Activated CD4-positive, alpha-beta memory T cell treated with anti-CD3 and anti-CD28 coated beads, Interleukin-2, amount 10 ng/mL, durations not matched to agents 7 days and 5 days (primary cell): Measurements from ENCODE around the gene GNAT1. TPM values are rescaled to one million over a fixed set of nuclear protein-coding genes. Genes with fewer than 3 reads are reported as not detected.

Experiments used
- CTCF ChIA-PET: fragments of 350-600 bp; sonication (Branson Sonifier 250); formaldehyde crosslinking; loops from one replicate; lab custom pipeline; 2021; ENCODE audit warnings: antibody characterized with exemption, inconsistent platforms; lab: Charles Lee
- POLR2A ChIA-PET: fragments of 350-600 bp; sonication (Branson Sonifier 250); formaldehyde crosslinking; loops from one replicate; lab custom pipeline; 2021; ENCODE audit warnings: antibody characterized with exemption; lab: Charles Lee
- DNase-seq: peaks from one replicate; pipeline ENCODE4 v3.0.0-alpha.2; 2020
- H3K27ac Mint-ChIP-seq: one replicate; pipeline ENCODE4 v1.8.0; 2021; ENCODE audit warnings: mild to moderate bottlenecking, mixed read lengths
- H3K27me3 Mint-ChIP-seq: one replicate; pipeline ENCODE4 v1.8.0; 2021; ENCODE audit warnings: mixed read lengths
- H3K36me3 Mint-ChIP-seq: one replicate; pipeline ENCODE4 v1.8.0; 2021; ENCODE audit warnings: low read depth, mixed read lengths
- H3K4me1 Mint-ChIP-seq: one replicate; pipeline ENCODE4 v1.8.0; 2021; ENCODE audit warnings: mixed read lengths
- H3K4me3 Mint-ChIP-seq: one replicate; pipeline ENCODE4 v1.8.0; 2021; ENCODE audit warnings: mild to moderate bottlenecking, mixed read lengths
- H3K9me3 Mint-ChIP-seq: one replicate; pipeline ENCODE4 v1.8.0; 2021; ENCODE audit warnings: mixed read lengths
- total RNA-seq, 2 experiments: library from RNA; stranded (reverse); gene quantifications; one replicate each; pipeline ENCODE4 v1.2.3, GENCODE V29; 2021

Gene GNAT1
- total RNA-seq, result not detected

DNA sequence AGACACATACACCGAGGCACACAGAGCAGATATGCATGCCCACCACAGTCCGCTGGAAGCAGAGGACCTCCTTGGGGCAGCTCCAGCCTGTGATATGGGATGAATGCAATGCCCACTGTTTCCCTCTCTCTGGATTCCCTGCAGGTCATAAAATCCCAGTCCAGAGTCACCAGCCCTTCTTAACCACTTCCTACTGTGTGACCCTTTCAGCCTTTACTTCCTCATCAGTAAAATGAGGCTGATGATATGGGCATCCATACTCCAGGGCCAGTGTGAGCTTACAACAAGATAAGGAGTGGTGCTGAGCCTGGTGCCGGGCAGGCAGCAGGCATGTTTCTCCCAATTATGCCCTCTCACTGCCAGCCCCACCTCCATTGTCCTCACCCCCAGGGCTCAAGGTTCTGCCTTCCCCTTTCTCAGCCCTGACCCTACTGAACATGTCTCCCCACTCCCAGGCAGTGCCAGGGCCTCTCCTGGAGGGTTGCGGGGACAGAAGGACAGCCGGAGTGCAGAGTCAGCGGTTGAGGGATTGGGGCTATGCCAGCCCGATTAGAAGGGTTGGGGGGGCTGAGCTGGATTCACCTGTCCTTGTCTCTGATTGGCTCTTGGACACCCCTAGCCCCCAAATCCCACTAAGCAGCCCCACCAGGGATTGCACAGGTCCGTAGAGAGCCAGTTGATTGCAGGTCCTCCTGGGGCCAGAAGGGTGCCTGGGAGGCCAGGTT lies at the start of gene GNAT1:
TSS of gene GNAT1 (plus strand) at position 675 of the 725 bp plus-strand sequence. CDS start 116 bp downstream, outside the sequence.
- no peak within 1 kb of the TSS for H3K4me3 Mint-ChIP-seq
- no peak within 1 kb of the TSS for H3K27ac Mint-ChIP-seq
- H3K9me3 Mint-ChIP-seq, result no peaks in the 10 kb centered on the region
- peaks cover 12% of the 10 kb centered on the region for H3K4me1 Mint-ChIP-seq
- DNase-seq, result no peak
- ChIA-PET CTCF (interaction anchor here (0.6 to 3.7 kb wide), 7 partner anchors 13 to 162 kb away, joined by 3 to 34 read pairs (median 5); no protein-coding TSS in a partner anchor), POLR2A (no interaction called here)
- no peaks in the 10 kb centered on the region for H3K36me3 Mint-ChIP-seq
- H3K27me3 Mint-ChIP-seq, result peaks cover 19% of the 10 kb centered on the region

DNA sequence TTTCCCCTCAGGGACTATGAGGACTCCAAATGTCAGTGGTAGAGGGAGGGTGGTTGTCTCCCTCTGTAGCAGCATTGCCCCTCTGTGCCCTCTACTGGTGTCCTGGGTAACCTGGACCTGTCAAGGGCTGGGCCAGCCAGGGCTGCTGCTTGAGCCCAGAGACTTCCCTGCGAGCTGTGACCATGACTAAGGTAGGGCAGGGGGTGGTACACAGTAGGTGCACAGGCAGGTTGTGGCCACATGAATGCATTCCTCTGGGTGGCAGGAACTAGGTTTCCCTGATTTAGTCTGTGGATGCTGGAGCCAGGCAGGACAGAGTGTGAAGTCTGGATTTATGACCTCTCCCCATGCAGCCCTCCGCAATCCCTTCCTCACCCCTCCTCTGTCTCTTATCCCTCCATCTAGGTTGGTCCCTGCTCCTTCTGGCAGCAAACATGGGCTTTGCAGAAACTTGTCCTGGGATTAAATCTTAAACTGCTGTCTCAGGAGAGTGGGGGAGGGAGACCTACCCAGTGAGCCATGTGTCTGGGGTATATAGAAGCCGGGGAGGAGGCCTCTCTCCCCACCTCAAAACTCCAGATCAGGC lies 45.0 kb upstream of the GNAT1 start:
- no peaks in the 10 kb centered on the region for H3K36me3 Mint-ChIP-seq
- H3K27me3 Mint-ChIP-seq, result no peaks in the 10 kb centered on the region
- H3K4me1 Mint-ChIP-seq, result no peaks in the 10 kb centered on the region
- no peak overlapping the region for H3K4me3 Mint-ChIP-seq
- ChIA-PET CTCF (no interaction called here), POLR2A (no interaction called here)
- no peaks in the 10 kb centered on the region for H3K9me3 Mint-ChIP-seq
- no peak for DNase-seq
- H3K27ac Mint-ChIP-seq, result no peak overlapping the region

GRCh38 chr3:50147016-50147415 lies 44.4 kb upstream of the GNAT1 start:
- no peak overlapping the region for H3K4me3 Mint-ChIP-seq
- H3K27ac Mint-ChIP-seq, result no peak overlapping the region
- ChIA-PET POLR2A (no interaction called here), CTCF (no interaction called here)
- H3K9me3 Mint-ChIP-seq, result no peaks in the 10 kb centered on the region
- no peaks in the 10 kb centered on the region for H3K4me1 Mint-ChIP-seq
- DNase-seq, result no peak
- H3K27me3 Mint-ChIP-seq, result no peaks in the 10 kb centered on the region
- H3K36me3 Mint-ChIP-seq, result no peaks in the 10 kb centered on the region

- H3K27me3 Mint-ChIP-seq, result no peaks in the 10 kb centered on the region
Observed at GRCh38 chr3:50147447-50147846, 44.0 kb upstream of the GNAT1 start.

DNA sequence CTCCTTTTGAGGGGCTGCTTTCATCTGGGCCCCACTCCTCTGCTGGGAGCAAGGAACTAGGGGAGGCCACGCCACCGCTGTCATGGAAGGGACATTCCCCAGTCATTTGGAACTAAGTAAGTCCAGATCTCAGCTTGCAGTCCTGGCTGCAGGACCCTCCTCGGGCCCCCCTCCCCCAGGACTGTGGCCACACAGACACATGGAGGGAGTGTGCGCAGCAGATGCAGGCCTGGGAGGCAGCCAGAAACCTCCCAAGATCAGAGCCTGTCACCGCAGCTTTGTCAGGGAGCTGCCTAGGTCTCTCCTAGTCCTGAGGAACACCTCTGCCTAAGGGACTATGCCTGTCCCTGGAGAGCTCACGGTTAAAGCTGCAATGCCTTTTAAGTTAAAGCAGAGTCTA lies 43.5 kb upstream of the GNAT1 start:
- DNase-seq, result no peak
- no peaks in the 10 kb centered on the region for H3K4me1 Mint-ChIP-seq
- CTCF ChIA-PET, result no interaction called here
- no peaks in the 10 kb centered on the region for H3K9me3 Mint-ChIP-seq
- no peak overlapping the region for H3K27ac Mint-ChIP-seq
- H3K4me3 Mint-ChIP-seq, result no peak overlapping the region
- H3K36me3 Mint-ChIP-seq, result no peaks in the 10 kb centered on the region
- POLR2A ChIA-PET, result no interaction called here
- no peaks in the 10 kb centered on the region for H3K27me3 Mint-ChIP-seq

More at GRCh38 chr3:50147447-50147846, 44.0 kb upstream of the GNAT1 start:
- no peak for DNase-seq
- H3K27ac Mint-ChIP-seq, result no peak overlapping the region
- CTCF ChIA-PET, result no interaction called here
- POLR2A ChIA-PET, result no interaction called here
- H3K4me1 Mint-ChIP-seq, result no peaks in the 10 kb centered on the region
- H3K36me3 Mint-ChIP-seq, result no peaks in the 10 kb centered on the region
- H3K4me3 Mint-ChIP-seq, result no peak overlapping the region
- no peaks in the 10 kb centered on the region for H3K9me3 Mint-ChIP-seq

GRCh38 chr3:50150404-50150750 lies 41.0 kb upstream of the GNAT1 start:
- H3K9me3 Mint-ChIP-seq, result no peaks in the 10 kb centered on the region
- ChIA-PET CTCF (interaction anchor here (0.5 kb wide), 1 partner anchor 202 kb away, joined by 3 read pairs; no protein-coding TSS in a partner anchor), POLR2A (no interaction called here)
- no peak overlapping the region for H3K4me3 Mint-ChIP-seq
- peaks cover 14% of the 10 kb centered on the region for H3K27me3 Mint-ChIP-seq
- no peak for DNase-seq
- no peak overlapping the region for H3K27ac Mint-ChIP-seq
- peaks cover 6% of the 10 kb centered on the region for H3K4me1 Mint-ChIP-seq
- no peaks in the 10 kb centered on the region for H3K36me3 Mint-ChIP-seq

DNA sequence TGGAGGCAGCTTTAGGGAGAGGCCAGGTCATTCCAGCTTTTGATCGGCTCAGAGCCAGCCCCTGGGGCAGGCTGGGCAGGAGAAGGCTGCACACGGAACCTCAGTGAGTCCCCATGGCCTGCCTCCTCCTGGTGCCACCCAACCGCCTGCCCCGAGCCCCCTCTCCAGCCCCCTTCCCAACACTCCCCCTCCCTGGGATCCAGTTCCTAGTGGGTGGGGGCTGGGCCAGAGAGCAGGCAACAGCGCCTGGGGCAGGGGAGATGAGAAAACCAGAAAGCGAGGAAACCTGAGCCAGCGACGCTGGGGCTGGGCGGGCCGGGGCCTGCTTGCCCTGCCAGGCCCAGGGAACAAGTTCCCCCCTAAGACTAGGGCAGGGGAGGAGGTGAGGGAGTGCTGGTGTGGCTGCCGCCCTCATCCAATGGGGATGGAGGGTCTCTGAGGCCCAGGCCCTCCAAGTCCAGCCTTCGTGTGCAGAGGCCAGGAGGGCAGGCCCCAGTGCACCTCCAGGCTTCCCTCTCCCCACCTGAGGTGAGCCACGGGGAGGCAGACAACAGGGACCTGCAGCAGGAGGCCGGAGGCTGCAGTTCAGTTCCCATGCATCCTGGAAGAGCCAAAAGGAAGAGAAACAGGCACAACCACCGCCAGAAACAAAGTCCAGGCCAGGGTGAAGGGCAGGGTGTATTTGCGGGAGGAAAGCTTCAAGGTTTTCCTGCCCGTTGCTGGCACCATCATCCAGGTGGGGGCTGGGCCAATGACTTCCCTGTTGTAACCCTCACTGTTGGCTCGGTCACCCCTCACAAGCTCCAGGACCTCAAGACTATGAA lies 40.3 kb upstream of the GNAT1 start:
- Mint-ChIP-seq H3K9me3 (no peaks in the 10 kb centered on the region), H3K4me1 (peaks cover 10% of the 10 kb centered on the region), H3K4me3 (no peak overlapping the region), H3K27me3 (peaks cover 19% of the 10 kb centered on the region), H3K27ac (no peak overlapping the region), H3K36me3 (no peaks in the 10 kb centered on the region)
- POLR2A ChIA-PET, result no interaction called here
- CTCF ChIA-PET, result no interaction called here
- DNase-seq, result no peak

DNA sequence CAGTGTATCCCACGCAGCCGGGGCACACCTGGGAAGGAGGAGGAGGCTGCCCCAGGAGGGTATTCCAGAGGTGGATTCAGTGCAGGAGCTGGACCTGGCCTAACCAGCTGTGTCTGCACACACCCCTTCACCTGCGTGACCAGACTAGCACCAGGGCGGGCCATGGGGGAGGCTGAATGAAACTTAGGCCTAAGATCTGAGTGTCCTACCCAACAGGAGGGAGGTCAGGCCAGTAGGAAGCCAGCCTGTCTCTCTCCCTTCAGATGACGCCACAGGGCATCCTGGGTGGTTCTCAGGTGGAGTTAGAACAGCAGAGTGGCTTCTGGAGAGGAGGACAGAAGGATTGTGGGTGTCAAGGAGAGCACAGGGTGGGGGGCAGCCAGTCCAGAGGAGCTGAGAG lies 39.7 kb upstream of the GNAT1 start:
- DNase-seq, result no peak
- H3K4me3 Mint-ChIP-seq, result no peak overlapping the region
- POLR2A ChIA-PET, result no interaction called here
- no peaks in the 10 kb centered on the region for H3K9me3 Mint-ChIP-seq
- H3K27me3 Mint-ChIP-seq, result peaks cover 26% of the 10 kb centered on the region
- CTCF ChIA-PET, result no interaction called here
- no peaks in the 10 kb centered on the region for H3K36me3 Mint-ChIP-seq
- no peak overlapping the region for H3K27ac Mint-ChIP-seq
- peaks cover 10% of the 10 kb centered on the region for H3K4me1 Mint-ChIP-seq

DNA sequence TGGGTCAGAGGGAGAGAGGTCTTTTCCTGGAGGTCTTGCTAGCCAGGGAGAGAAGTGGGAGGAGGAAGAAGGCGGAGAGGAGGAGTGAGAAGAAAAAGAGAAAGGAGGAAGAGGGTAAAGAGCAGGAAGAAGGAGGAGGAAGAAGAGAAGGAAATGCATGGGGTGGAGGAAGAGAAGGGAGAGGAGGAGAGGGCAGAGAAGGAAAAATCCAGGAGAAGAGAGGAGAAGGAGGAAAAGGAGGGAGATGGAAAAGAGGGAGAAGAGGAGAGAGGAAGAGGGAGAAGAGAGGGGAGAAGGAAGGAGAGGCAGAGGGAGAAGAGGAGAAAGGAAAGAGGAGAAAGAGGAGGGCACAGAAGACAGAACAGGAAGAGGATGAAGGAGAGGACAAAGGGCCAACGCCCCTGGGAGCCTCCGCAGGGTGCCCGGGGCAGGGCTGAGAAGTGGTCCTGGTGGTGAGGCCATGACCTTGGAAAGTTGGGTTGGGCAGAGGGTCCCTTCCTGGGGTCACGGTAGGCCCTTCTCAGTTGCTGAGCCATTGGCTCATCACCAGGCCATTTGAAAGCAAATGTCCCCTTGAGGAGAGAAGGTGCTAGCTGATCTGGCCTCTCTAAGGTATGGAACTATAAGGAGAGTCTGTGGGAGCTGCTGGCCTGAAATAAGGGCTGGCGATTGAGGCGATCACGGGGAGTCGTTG lies 37.5 kb upstream of the GNAT1 start:
- Mint-ChIP-seq H3K27me3 (peaks cover 42% of the 10 kb centered on the region), H3K4me3 (peak overlapping the region; percentile 67), H3K9me3 (no peaks in the 10 kb centered on the region), H3K4me1 (peaks cover 10% of the 10 kb centered on the region), H3K36me3 (no peaks in the 10 kb centered on the region), H3K27ac (no peak overlapping the region)
- CTCF ChIA-PET, result no interaction called here
- POLR2A ChIA-PET, result no interaction called here
- no peak for DNase-seq

DNA sequence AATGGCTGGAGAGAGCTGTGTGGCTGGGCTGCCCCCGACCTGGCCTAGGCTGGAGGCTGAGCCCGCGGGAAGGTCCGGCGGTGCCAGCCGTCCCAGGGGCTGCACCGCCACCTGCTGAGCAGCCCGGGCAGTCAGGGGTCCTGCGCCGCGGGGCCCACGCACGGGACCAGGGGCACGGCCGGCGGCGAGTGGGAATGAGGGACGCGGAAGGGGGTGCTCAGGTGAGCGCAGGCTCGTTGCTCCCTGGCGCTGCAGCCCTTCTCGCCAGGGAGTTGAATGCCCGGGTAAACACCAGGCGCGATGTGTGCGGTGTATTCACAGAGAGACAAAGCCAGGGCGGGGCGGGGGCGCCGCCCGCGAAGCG lies 37.0 kb upstream of the GNAT1 start:
- H3K27me3 Mint-ChIP-seq, result peaks cover 42% of the 10 kb centered on the region
- DNase-seq, result no peak
- H3K27ac Mint-ChIP-seq, result no peak overlapping the region
- peak overlapping the region; percentile 67 for H3K4me3 Mint-ChIP-seq
- ChIA-PET CTCF (no interaction called here), POLR2A (no interaction called here)
- H3K4me1 Mint-ChIP-seq, result peaks cover 10% of the 10 kb centered on the region
- no peaks in the 10 kb centered on the region for H3K9me3 Mint-ChIP-seq
- no peaks in the 10 kb centered on the region for H3K36me3 Mint-ChIP-seq

DNA sequence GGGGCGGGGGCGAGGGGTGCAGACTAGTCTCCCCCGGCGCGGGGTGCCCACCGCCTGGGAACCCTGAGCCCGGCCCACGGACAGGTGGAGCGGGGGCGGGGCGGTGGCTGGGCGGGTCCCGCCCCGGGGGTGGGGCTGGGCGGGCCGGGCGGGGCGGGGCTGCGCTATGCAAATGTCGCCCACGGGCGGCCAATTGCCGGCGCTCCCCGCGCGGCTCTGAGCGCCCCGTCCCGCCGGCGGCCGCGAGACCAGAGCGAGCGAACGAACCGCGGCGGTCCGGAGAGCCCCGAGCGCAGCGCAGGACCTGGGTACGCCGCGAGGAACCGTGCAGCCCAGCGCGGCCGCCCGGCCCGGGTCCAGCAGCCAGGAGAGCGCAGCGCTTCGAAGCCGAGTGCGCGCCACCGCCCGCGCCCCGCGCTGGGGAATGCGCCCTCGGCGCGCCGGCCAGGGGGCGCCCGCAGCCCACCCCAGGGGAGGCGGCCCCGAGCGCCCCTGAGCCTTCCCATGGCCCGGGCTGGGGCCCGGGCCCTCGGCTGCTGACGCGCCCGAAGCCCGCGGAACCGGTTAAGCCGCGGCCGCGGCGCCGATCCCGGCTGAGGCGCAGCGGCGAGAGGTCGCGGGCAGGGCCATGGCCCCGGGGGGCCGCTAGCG lies 36.4 kb upstream of the GNAT1 start, which contains the start of gene SEMA3F:
TSS of gene SEMA3F (plus strand) at position 485 of the 651 bp plus-strand sequence. CDS start 4,299 bp downstream, outside the sequence.
- H3K36me3 Mint-ChIP-seq, result no peaks in the 10 kb centered on the region
- DNase-seq, result peak; percentile 75
- peaks cover 42% of the 10 kb centered on the region for H3K27me3 Mint-ChIP-seq
- ChIA-PET POLR2A (interaction anchor here (0.9 kb wide), 1 partner anchor 11 kb away, joined by 3 read pairs; no protein-coding TSS in a partner anchor), CTCF (no interaction called here)
- no peak within 1 kb of the TSS for H3K27ac Mint-ChIP-seq
- H3K4me3 Mint-ChIP-seq, result peak within 1 kb of the TSS; percentile 67
- H3K9me3 Mint-ChIP-seq, result no peaks in the 10 kb centered on the region
- H3K4me1 Mint-ChIP-seq, result peaks cover 10% of the 10 kb centered on the region

DNA sequence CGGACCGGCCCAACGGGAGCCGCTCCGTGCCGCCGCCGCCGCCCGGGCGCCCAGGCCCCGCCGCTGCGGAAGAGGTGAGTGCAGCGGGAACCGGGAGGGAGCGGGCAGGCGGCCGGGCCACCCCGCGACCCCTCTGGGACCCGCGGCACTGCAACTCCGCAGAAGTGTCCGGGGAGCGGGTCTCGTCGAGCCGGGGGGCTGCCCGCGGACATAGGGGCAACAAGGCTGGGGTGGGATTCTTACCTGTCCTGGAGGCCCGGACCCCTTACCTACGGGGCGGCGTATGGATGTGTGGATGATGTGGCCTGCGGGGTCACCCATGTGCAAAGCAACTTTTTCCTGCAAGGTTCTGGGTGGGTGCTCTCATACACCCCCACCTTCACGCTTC lies 35.9 kb upstream of the GNAT1 start:
- Mint-ChIP-seq H3K36me3 (no peaks in the 10 kb centered on the region), H3K4me3 (peak overlapping the region; percentile 44), H3K9me3 (no peaks in the 10 kb centered on the region), H3K4me1 (peaks cover 10% of the 10 kb centered on the region), H3K27ac (no peak overlapping the region), H3K27me3 (peaks cover 42% of the 10 kb centered on the region)
- no peak for DNase-seq
- CTCF ChIA-PET, result no interaction called here
- POLR2A ChIA-PET, result interaction anchor here (0.9 kb wide), 1 partner anchor 10 kb away, joined by 3 read pairs; no protein-coding TSS in a partner anchor
